DMS153 (cell line): ENCODE measurements around the gene FBXW5.
A peak's percentile ranks its signal among the peaks of the same experiment; 100 is the strongest.

Source experiments
- DNase-seq: peaks from one replicate; lab custom pipeline; 2025; lab: John Stamatoyannopoulos, UW

The FBXW5 gene

GRCh38 chr9:136961279-136962065, 16.9 kb upstream of the FBXW5 start:
- no peak for DNase-seq

GRCh38 chr9:136960938-136961275, 16.4 kb upstream of the FBXW5 start:
- DNase-seq = no peak

GRCh38 chr9:136960212-136960937, 15.8 kb upstream of the FBXW5 start:
- no peak for DNase-seq

- DNase-seq = no peak
Observed at GRCh38 chr9:136958898-136959850, 14.6 kb upstream of the FBXW5 start.

GRCh38 chr9:136958473-136958872, 13.9 kb upstream of the FBXW5 start:
- no peak for DNase-seq

- no peak for DNase-seq
Observed at GRCh38 chr9:136957901-136958300, 13.4 kb upstream of the FBXW5 start.

GRCh38 chr9:136957461-136957860, 12.9 kb upstream of the FBXW5 start:
- no peak for DNase-seq

GRCh38 chr9:136956604-136957003, 12.1 kb upstream of the FBXW5 start:
- DNase-seq = no peak

GRCh38 chr9:136955943-136956335, 11.4 kb upstream of the FBXW5 start:
- no peak for DNase-seq

GRCh38 chr9:136955202-136955942, 10.8 kb upstream of the FBXW5 start:
- no peak for DNase-seq

- DNase-seq = no peak
Observed at GRCh38 chr9:136954270-136955083, 9.9 kb upstream of the FBXW5 start.

- no peak for DNase-seq
Observed at GRCh38 chr9:136953771-136954269, 9.3 kb upstream of the FBXW5 start.

GRCh38 chr9:136952876-136953770, 8.6 kb upstream of the FBXW5 start:
- DNase-seq = no peak

- DNase-seq = no peak
Observed at GRCh38 chr9:136952321-136952850, 7.8 kb upstream of the FBXW5 start.

GRCh38 chr9:136951541-136952320, 7.2 kb upstream of the FBXW5 start, which contains the start of gene LCN12:
TSS of gene LCN12 (plus strand) at chr9:136952273. CDS start at chr9:136952328, 55 bp downstream.
- no peak for DNase-seq

GRCh38 chr9:136950656-136951276, 6.2 kb upstream of the FBXW5 start:
- DNase-seq = no peak

- peak; percentile 94 for DNase-seq
Observed at GRCh38 chr9:136949817-136950655, 5.5 kb upstream of the FBXW5 start.
